Measurements from ENCODE around the gene ALDH1A3.

DNA sequence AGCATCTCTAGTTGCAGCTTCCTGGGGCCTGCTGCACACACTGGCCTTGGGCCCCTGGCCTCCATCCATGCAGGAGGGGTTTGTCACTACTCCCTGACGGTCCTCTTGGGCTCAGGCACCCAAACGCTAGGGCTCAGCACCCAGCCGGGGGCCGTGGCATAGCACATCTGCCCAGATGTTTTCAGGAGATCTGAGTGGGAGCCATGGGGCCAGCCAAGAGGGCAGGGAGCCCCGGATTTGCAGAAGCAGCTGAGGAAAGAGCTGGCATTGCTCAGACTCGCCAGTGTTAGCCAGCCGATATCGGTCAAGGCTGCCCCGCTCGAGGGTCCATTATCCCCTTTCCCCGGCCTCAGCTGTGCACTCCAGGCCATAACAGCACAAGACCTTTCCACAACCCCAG is 1.5 kb upstream of the ALDH1A3 start:
- TF ChIP-seq, protein P1, sequence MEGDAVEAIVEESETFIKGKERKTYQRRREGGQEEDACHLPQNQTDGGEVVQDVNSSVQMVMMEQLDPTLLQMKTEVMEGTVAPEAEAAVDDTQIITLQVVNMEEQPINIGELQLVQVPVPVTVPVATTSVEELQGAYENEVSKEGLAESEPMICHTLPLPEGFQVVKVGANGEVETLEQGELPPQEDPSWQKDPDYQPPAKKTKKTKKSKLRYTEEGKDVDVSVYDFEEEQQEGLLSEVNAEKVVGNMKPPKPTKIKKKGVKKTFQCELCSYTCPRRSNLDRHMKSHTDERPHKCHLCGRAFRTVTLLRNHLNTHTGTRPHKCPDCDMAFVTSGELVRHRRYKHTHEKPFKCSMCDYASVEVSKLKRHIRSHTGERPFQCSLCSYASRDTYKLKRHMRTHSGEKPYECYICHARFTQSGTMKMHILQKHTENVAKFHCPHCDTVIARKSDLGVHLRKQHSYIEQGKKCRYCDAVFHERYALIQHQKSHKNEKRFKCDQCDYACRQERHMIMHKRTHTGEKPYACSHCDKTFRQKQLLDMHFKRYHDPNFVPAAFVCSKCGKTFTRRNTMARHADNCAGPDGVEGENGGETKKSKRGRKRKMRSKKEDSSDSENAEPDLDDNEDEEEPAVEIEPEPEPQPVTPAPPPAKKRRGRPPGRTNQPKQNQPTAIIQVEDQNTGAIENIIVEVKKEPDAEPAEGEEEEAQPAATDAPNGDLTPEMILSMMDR (CRISPR knock-in tag; IDR thresholded peaks at IDR 0.05), result no peak
- TF ChIP-seq SRSF9 (IDR thresholded peaks at IDR 0.05; ENCODE audit: borderline replicate concordance, insufficient read depth, low read depth, low read length, poor library complexity, severe bottlenecking) (no peak), SUZ12 (IDR thresholded peaks at IDR 0.05; ENCODE audit: low read depth, low read length) (no peak), MED13 (CRISPR knock-in tag; IDR thresholded peaks at IDR 0.05) (no peak), EP300 (IDR thresholded peaks at IDR 0.05; ENCODE audit: low read depth in 2 of 2, low read length in 2 of 2) (no peak), EP300 (CRISPR knock-in tag; IDR thresholded peaks at IDR 0.05; ENCODE audit: borderline replicate concordance) (no peak), ZNF24 (IDR thresholded peaks at IDR 0.05) (no peak), RBFOX2 (IDR thresholded peaks at IDR 0.05; ENCODE audit: low read depth, low read length) (no peak), SMC3 (IDR thresholded peaks at IDR 0.05; ENCODE audit: low read length) (no peak), TCF7L2 (IDR thresholded peaks at IDR 0.05; ENCODE audit: low read depth, low read length) (no peak)
- TF ChIP-seq, protein P2, sequence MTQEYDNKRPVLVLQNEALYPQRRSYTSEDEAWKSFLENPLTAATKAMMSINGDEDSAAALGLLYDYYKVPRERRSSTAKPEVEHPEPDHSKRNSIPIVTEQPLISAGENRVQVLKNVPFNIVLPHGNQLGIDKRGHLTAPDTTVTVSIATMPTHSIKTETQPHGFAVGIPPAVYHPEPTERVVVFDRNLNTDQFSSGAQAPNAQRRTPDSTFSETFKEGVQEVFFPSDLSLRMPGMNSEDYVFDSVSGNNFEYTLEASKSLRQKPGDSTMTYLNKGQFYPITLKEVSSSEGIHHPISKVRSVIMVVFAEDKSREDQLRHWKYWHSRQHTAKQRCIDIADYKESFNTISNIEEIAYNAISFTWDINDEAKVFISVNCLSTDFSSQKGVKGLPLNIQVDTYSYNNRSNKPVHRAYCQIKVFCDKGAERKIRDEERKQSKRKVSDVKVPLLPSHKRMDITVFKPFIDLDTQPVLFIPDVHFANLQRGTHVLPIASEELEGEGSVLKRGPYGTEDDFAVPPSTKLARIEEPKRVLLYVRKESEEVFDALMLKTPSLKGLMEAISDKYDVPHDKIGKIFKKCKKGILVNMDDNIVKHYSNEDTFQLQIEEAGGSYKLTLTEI (CRISPR knock-in tag; conservative IDR thresholded peaks at IDR 0.05), result no peak
